Nephron progenitor cell (in vitro differentiated cells): ENCODE measurements around the gene CDH20.

Experiments used
- DNase-seq: peaks from one replicate; pipeline ENCODE4 v3.0.0; 2021
- H3K27ac Mint-ChIP-seq: 2 replicates; pipeline ENCODE4 v1.8.0; 2021; ENCODE audit warnings: mild to moderate bottlenecking, moderate library complexity, mixed read lengths
- H3K27me3 Mint-ChIP-seq: 2 replicates; pipeline ENCODE4 v1.8.0; 2021; ENCODE audit warnings: mild to moderate bottlenecking, low read depth, mixed read lengths; ENCODE audit not compliant: poor library complexity
- H3K36me3 Mint-ChIP-seq: 2 replicates; pipeline ENCODE4 v1.8.0; 2021; ENCODE audit warnings: low read depth, mixed read lengths
- H3K4me1 Mint-ChIP-seq: 2 replicates; pipeline ENCODE4 v1.8.0; 2021; ENCODE audit warnings: mixed read lengths
- H3K4me3 Mint-ChIP-seq: 2 replicates; pipeline ENCODE4 v1.8.0; 2021; ENCODE audit warnings: mild to moderate bottlenecking, moderate library complexity, mixed read lengths
- H3K9me3 Mint-ChIP-seq: 2 replicates; pipeline ENCODE4 v1.8.0; 2021; ENCODE audit warnings: mild to moderate bottlenecking, moderate library complexity, mixed read lengths
- TF ChIP-seq, protein P1 (sequence below): fragments of 200-600 bp; sonication (generic); IDR thresholded peaks from 2 replicates; pipeline ENCODE4 v1.5.0; 2021; ENCODE audit warnings: antibody characterized with exemption

The CDH20 gene

DNA sequence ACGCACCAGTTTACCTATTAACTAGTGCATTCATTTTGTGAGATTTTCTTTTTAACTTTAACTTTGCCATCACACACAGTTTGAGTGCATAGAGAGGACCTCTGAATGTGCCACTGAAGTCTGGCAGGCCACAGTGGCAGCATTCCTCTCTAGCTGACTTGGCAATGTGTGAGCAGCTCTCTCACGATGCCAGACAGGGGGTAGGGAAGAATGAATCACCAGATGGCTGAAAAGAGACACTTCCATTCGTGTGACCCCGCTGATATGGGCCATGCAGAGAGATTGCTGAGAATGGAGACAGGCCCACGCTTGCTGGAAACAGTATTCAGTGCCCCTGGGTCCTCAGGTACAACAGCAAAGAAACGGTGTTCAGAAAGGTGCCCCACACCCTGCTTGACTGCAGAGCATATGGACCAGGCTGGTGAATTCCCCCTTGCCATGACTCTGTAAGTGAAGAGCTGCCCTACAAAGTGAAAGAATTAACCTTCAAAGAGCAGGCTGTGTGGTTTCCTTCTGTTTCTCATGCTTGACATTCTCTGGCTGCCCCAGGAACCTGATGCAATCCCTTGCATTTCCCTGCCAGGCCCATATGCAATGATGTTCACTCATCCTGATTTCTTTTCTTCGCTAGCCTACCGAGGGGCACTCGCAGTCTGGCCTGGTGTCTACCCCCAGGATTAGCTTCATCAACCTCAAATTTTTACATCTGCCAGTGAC is 236.1 kb downstream of the CDH20 start:
- peaks cover 26% of the 10 kb centered on the region for H3K9me3 Mint-ChIP-seq
- H3K27me3 Mint-ChIP-seq, result peaks cover 3% of the 10 kb centered on the region
- H3K4me1 Mint-ChIP-seq, result no peaks in the 10 kb centered on the region
- no peaks in the 10 kb centered on the region for H3K36me3 Mint-ChIP-seq
- H3K4me3 Mint-ChIP-seq, result no peak overlapping the region
- H3K27ac Mint-ChIP-seq, result no peak overlapping the region
- DNase-seq, result no peak
- TF ChIP-seq, protein P1, sequence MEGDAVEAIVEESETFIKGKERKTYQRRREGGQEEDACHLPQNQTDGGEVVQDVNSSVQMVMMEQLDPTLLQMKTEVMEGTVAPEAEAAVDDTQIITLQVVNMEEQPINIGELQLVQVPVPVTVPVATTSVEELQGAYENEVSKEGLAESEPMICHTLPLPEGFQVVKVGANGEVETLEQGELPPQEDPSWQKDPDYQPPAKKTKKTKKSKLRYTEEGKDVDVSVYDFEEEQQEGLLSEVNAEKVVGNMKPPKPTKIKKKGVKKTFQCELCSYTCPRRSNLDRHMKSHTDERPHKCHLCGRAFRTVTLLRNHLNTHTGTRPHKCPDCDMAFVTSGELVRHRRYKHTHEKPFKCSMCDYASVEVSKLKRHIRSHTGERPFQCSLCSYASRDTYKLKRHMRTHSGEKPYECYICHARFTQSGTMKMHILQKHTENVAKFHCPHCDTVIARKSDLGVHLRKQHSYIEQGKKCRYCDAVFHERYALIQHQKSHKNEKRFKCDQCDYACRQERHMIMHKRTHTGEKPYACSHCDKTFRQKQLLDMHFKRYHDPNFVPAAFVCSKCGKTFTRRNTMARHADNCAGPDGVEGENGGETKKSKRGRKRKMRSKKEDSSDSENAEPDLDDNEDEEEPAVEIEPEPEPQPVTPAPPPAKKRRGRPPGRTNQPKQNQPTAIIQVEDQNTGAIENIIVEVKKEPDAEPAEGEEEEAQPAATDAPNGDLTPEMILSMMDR, result no peak

DNA sequence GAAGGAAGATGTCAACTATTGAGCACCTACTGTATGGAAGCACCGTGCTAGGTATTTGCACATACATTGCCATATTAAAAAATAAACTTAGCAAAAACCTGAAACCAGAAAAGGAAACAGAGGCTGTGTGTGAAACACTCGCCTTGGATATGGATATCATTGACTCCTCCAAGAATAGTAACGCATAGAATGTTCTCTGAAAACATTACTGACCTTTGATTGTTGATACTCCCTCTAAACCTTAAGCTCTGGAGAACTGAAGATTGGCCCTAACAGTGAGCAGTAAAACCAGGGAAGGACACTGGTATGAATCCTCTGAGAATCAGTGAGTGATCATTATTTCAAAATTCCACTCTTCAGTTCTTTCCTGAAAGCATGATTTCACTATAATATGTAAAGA is 236.8 kb downstream of the CDH20 start:
- Mint-ChIP-seq H3K27ac (no peak overlapping the region), H3K9me3 (peaks cover 23% of the 10 kb centered on the region), H3K36me3 (no peaks in the 10 kb centered on the region), H3K4me1 (no peaks in the 10 kb centered on the region), H3K27me3 (peaks cover 3% of the 10 kb centered on the region), H3K4me3 (no peak overlapping the region)
- TF ChIP-seq, protein P1, result no peak
- DNase-seq, result no peak

DNA sequence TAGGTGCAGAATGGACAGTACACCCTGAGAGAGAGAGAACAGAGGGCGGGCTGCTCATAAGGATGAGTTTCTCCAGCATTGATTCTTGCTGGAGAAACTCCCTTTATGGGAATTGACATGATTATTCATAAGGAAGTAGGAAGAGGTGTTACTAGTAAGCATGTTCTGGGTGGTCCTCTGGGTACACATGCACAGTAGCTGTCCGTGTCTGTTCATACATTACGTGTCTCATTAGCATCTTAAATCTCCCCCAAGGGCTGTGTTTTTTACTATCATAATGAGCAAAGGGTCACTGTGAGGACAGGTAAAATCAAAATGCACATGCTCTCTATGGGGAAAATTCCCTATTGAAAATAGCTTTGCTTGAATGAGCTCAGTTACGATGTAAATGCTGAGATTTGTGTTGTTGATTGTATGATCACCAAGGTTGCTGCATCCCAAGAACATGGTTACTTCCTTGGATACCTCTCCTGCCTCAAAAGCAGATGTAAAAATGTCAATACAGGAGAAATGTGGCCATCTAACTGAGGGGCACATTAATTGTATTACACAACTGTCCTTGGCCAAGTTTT is 238.9 kb downstream of the CDH20 start:
- Mint-ChIP-seq H3K4me1 (no peaks in the 10 kb centered on the region), H3K36me3 (no peaks in the 10 kb centered on the region), H3K4me3 (no peak overlapping the region), H3K9me3 (peaks cover 19% of the 10 kb centered on the region), H3K27ac (no peak overlapping the region), H3K27me3 (peaks cover 3% of the 10 kb centered on the region)
- TF ChIP-seq, protein P1, result no peak
- DNase-seq, result no peak

DNA sequence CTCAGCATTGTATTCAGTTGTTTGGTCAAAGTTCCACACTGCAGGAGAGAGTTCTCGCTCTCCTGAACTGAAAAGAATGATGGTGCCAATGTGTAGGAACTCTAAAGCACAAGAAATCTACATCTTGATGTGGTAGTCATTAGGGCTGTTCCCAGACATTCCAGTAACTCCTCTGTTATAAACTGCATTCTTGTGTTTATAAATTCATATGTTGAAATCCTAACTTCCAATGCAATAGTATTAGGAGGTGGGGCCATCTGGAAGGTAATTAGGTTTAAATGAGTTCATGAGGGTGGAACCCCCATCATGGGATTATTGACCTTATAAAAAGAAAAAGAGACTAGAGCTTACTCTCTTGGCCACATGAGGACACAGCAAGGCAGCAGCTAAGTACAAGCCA is 239.6 kb downstream of the CDH20 start:
- Mint-ChIP-seq H3K36me3 (no peaks in the 10 kb centered on the region), H3K4me3 (no peak overlapping the region), H3K9me3 (peaks cover 19% of the 10 kb centered on the region), H3K4me1 (no peaks in the 10 kb centered on the region), H3K27me3 (peaks cover 7% of the 10 kb centered on the region), H3K27ac (no peak overlapping the region)
- TF ChIP-seq, protein P1, result no peak
- no peak for DNase-seq

DNA sequence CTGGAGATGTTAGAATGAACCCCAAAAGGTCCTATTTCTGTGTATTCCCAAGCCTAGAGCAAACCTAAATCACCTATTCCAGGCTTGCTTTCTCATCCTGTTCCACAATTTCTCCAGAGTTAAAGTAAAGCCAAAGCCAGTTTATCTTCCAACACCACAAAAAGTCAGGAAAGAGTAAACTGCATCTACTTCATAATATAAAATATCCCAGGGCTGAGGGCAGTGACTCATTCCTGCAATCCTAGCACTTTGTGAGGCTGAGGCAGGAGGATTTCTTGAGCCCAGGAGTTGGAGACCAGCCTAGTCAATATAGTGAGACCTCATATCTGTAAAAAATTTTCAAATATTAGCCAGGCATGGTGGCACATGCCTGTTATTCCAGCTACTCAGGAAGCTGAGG is 241.4 kb downstream of the CDH20 start:
- Mint-ChIP-seq H3K4me1 (no peaks in the 10 kb centered on the region), H3K9me3 (peaks cover 9% of the 10 kb centered on the region), H3K36me3 (no peaks in the 10 kb centered on the region), H3K4me3 (no peak overlapping the region), H3K27me3 (peaks cover 10% of the 10 kb centered on the region), H3K27ac (no peak overlapping the region)
- no peak for DNase-seq
- TF ChIP-seq, protein P1, result no peak

DNA sequence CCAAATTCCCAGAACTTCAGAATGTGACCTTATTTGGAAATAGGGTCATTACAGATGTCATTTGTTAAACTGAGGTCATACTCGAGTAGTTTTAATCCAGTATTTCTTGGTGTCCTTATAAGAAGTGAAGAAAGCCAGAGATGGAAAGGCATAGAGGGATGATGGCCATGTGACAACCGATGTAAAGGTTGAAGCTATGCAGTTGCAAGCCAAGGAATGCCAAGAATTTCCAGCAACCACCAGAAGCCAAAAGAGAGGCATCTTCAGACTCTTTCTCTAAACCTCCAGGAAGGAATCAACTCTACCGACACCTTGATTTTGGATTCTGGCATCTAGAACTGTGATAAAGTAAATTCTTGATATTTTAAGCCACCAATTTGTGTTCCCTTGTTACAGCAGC is 242.2 kb downstream of the CDH20 start:
- Mint-ChIP-seq H3K4me3 (no peak overlapping the region), H3K4me1 (no peaks in the 10 kb centered on the region), H3K27ac (no peak overlapping the region), H3K9me3 (peaks cover 9% of the 10 kb centered on the region), H3K27me3 (peaks cover 11% of the 10 kb centered on the region), H3K36me3 (no peaks in the 10 kb centered on the region)
- TF ChIP-seq, protein P1, result no peak
- no peak for DNase-seq
